Globus pallidus (tissue), 1 donor: ENCODE results near the gene PGGHG.
"Not testable (repeated sequence)": the region's sequence is repeated elsewhere in the genome, so short reads cannot be mapped to it uniquely, and the experiment has no call there.

Experiments
- DNase-seq: peaks from one replicate; pipeline ENCODE4 v3.0.0-alpha.2; 2015; ENCODE audit warnings: low spot score

The PGGHG gene

GRCh38 chr11:330307-330693 lies 41.4 kb downstream of the PGGHG start:
- DNase-seq, result no peak

GRCh38 chr11:330694-331357 lies 41.9 kb downstream of the PGGHG start:
- DNase-seq, result no peak

- no peak for DNase-seq
Observed at GRCh38 chr11:331358-332060, 42.6 kb downstream of the PGGHG start.

GRCh38 chr11:332651-333480 lies 43.9 kb downstream of the PGGHG start:
- DNase-seq, result no peak

- DNase-seq, result not testable (repeated sequence)
Observed at GRCh38 chr11:333616-334263, 44.8 kb downstream of the PGGHG start.

- no peak for DNase-seq
Observed at GRCh38 chr11:334264-334994, 45.5 kb downstream of the PGGHG start.

GRCh38 chr11:335779-336658 lies 47.1 kb downstream of the PGGHG start:
- peak; percentile 31 for DNase-seq

- no peak for DNase-seq
Observed at GRCh38 chr11:336659-337198, 47.8 kb downstream of the PGGHG start.

- no peak for DNase-seq
Observed at GRCh38 chr11:337711-338110, 48.8 kb downstream of the PGGHG start.

- no peak for DNase-seq
Observed at GRCh38 chr11:339963-340362, 51.0 kb downstream of the PGGHG start.

- DNase-seq, result no peak
Observed at GRCh38 chr11:340539-341512, 51.9 kb downstream of the PGGHG start.

GRCh38 chr11:342328-342727 lies 53.4 kb downstream of the PGGHG start:
- DNase-seq, result no peak

- no peak for DNase-seq
Observed at GRCh38 chr11:344836-345578, 56.1 kb downstream of the PGGHG start.
